HG03039 (cell line): ENCODE data around the gene GTSE1.

Experiments used
- ATAC-seq: cut with Tn5 transposase; IDR thresholded peaks from one replicate; pipeline ENCODE4 v1.9.1; 2021; ENCODE audit warnings: mild to moderate bottlenecking, moderate library complexity; ENCODE audit not compliant: unreplicated experiment

The GTSE1 gene

DNA sequence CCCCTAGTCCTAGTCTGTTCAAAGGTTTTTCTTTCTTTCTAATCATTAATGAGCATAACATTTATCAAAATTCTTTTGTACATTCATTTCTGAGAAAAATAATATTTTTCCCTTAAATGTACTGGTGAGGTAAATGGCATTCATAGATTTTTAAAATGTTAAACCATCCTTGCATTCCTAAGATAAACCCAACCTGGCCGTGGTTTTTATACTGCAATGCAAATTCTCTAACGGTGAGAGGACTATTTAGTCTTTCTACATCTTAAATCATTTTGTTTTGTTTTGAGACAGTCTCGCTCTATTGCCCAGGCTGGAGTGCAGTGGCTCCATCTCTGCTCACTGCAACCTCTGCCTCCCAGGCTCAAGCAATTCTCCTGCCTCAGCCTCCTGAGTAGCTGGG lies 79.4 kb downstream of the GTSE1 start:
- no peak for ATAC-seq

- ATAC-seq = no peak
Observed at GRCh38 chr22:46376908-46377524, 80.3 kb downstream of the GTSE1 start.

DNA sequence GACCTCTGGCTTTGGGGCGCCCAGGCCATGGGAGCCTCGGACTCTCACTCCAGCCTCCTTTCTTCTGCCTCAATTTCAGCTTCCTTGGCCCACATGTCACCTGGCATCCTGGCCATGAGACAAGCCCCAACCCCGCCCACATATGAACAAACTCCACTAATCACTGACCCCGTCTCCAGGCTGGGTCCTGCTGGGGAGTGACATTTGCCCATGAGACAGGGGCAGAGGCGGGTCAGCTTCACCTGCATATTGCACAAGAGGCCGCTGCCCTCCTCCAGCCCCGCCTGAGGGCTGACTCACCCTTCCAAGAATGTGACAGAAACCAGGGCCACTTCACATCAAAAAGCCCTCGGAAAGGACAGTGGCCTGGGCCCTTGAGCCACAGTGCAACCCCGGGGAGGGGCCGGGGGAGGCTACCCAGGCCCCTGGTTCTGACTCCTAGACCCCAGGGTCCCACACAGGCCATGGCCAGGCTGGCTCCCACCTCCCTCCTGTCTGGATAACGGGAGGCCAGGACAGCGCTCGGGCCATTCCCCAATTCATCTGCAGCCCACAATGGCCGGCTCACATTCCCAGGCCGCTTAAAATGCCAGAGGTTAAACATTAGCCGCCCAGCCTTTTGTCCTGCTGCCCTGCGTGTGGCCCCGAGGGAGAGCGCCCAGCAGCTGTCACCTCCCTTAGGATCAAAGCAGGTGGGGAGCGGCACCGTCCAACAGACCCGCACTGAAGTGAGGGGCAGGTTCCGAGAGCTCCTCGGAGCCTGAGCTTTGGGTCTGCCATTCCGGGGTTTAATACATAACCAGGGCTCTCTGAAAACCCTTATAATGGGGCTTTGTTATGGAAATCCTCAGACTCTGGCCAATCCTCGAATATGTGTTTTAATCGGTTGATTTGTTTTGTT lies 81.1 kb downstream of the GTSE1 start:
- ATAC-seq = no peak

- no peak for ATAC-seq
Observed at GRCh38 chr22:46378426-46379065, 81.9 kb downstream of the GTSE1 start.

DNA sequence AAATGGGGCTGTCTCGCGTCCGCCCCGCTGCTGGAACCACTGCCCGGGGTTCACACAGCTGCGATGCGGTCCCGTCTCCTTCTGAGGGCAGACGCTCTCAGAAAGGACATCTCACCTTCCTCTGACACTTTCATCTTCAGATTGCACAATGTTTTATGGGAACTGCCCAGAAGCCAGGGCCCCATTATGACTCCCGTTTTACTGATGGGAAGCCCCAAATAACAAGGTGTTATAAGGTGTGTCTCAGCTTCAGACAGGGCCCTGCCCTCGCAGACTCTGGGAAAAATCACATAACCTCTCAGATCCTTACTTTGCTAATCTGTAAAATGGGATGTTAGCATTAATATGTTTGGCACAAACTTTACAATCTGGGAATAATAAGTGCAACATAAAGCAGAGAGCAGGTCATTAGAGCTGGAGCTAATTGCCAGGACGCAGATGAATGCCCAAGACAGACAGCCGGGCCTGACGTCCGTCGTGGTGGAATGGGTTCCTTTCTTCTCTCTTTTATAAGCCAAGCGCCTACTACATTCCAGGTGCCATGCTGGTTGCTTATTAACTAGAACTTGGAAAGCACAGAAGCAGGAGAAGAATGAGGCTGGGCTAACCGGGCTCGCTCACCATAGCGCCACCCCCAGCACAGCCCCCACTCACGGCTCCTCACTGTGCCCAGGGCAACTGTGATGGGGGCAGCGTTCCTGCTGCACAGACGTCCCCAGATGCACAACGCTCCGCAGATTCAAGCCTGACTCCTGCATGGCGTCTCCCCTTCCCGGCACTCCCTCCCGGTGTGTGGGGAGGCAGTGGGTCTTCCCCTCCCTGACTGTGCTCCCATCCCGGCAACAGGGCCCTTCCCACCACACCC lies 82.6 kb downstream of the GTSE1 start:
- ATAC-seq = no peak

GRCh38 chr22:46380069-46380468 lies 83.4 kb downstream of the GTSE1 start:
- ATAC-seq = no peak
